Right lobe of liver (tissue), 4 donors: ENCODE results near the gene MAP3K13.
"Not testable (repeated sequence)": the region's sequence is repeated elsewhere in the genome, so short reads cannot be mapped to it uniquely, and the experiment has no call there.

ENCODE experiments used
- POLR2A ChIP-seq: fragments of 450-650 bp; IDR thresholded peaks from one replicate; pipeline ENCODE4 v1.6.1; 2017; ENCODE audit warnings: antibody characterized with exemption, mild to moderate bottlenecking
- TF ChIP-seq, protein P1 (sequence below), 4 donors: fragments of 200-600 bp in 3 of 4; fragments of 450-650 bp in 1 of 4; IDR thresholded peaks; one replicate each; pipeline versions ENCODE4 v1.5.1 to v1.8.0; 2016 to 2022; ENCODE audit warnings: antibody characterized with exemption in 4 of 4, mild to moderate bottlenecking in 2 of 4
- donor health status: DM: no; HTN: no; CAD: no.
- donor health status: DM: no; HTN: no; CAD: no.
- donor health status: DM: no; HTN: yes; CAD: no.

DNA sequence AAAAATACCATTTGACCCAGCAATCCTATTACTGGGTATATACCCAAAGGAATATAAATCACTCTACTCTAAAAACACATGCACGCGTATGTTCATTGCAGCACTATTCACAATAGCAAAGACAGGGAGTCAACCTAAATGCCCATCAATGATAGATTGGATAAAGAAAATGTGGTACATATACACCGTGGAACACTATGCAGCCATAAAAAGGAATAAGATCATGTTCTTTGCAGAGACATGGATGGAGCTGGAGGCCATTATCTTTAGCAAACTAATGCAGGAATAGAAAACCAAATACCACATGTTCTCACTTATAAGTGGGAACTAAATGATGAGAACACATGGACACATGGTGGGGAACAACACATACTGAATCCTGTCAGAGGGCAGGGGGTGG, 23.6 kb downstream of the MAP3K13 start:
- TF ChIP-seq, protein P1, sequence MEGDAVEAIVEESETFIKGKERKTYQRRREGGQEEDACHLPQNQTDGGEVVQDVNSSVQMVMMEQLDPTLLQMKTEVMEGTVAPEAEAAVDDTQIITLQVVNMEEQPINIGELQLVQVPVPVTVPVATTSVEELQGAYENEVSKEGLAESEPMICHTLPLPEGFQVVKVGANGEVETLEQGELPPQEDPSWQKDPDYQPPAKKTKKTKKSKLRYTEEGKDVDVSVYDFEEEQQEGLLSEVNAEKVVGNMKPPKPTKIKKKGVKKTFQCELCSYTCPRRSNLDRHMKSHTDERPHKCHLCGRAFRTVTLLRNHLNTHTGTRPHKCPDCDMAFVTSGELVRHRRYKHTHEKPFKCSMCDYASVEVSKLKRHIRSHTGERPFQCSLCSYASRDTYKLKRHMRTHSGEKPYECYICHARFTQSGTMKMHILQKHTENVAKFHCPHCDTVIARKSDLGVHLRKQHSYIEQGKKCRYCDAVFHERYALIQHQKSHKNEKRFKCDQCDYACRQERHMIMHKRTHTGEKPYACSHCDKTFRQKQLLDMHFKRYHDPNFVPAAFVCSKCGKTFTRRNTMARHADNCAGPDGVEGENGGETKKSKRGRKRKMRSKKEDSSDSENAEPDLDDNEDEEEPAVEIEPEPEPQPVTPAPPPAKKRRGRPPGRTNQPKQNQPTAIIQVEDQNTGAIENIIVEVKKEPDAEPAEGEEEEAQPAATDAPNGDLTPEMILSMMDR (IDR thresholded peaks at IDR 0.05) = not testable (repeated sequence)
- not testable (repeated sequence) for TF ChIP-seq POLR2A
